Endothelial cell (in vitro differentiated cells): Measurements from ENCODE around the gene MPHOSPH6. TPM values are rescaled to one million over a fixed set of nuclear protein-coding genes. Genes with fewer than 3 reads are reported as not detected.
A peak's percentile ranks its signal among the peaks of the same experiment; 100 is the strongest.

Source experiments
- DNase-seq: peaks from one replicate; pipeline ENCODE4 v3.0.0; 2021; ENCODE audit warnings: low spot score
- H3K27ac Mint-ChIP-seq: one replicate; pipeline ENCODE4 v1.8.0; 2021; ENCODE audit warnings: mixed read lengths, inconsistent platforms; ENCODE audit not compliant: unreplicated experiment
- H3K27me3 Mint-ChIP-seq: one replicate; pipeline ENCODE4 v1.8.0; 2021; ENCODE audit warnings: mild to moderate bottlenecking, moderate library complexity, mixed read lengths, inconsistent platforms; ENCODE audit not compliant: unreplicated experiment
- H3K36me3 Mint-ChIP-seq: one replicate; pipeline ENCODE4 v1.8.0; 2021; ENCODE audit warnings: mild to moderate bottlenecking, low read depth, mixed read lengths, inconsistent platforms; ENCODE audit not compliant: unreplicated experiment
- H3K4me1 Mint-ChIP-seq: one replicate; pipeline ENCODE4 v1.8.0; 2021; ENCODE audit warnings: mild to moderate bottlenecking, mixed read lengths, inconsistent platforms; ENCODE audit not compliant: unreplicated experiment
- H3K4me3 Mint-ChIP-seq: one replicate; pipeline ENCODE4 v1.8.0; 2021; ENCODE audit warnings: mild to moderate bottlenecking, mixed read lengths, inconsistent platforms; ENCODE audit not compliant: unreplicated experiment
- H3K9me3 Mint-ChIP-seq: one replicate; pipeline ENCODE4 v1.8.0; 2021; ENCODE audit warnings: mixed read lengths, inconsistent platforms; ENCODE audit not compliant: unreplicated experiment
- CTCF ChIP-seq: fragments of 200-600 bp; sonication (generic); IDR thresholded peaks from one replicate; pipeline ENCODE4 v1.5.0; 2021; ENCODE audit warnings: antibody characterized with exemption; ENCODE audit not compliant: unreplicated experiment
- total RNA-seq: library from RNA; stranded (reverse); fragmentation: NEBNext Ultra II Directional; extraction: Animal tissue kit (Norgen Biotek cat#: 25700); gene quantifications from one replicate; pipeline ENCODE4 v1.2.1, GENCODE V29; 2021; ENCODE audit not compliant: unreplicated experiment

The MPHOSPH6 gene
- total RNA-seq, 1 donor from 2014 or later, result 18.5 TPM

GRCh38 chr16:82138478-82139285 is 31.3 kb downstream of the MPHOSPH6 start:
- H3K4me3 Mint-ChIP-seq, result peak overlapping the region; percentile 59
- no peak overlapping the region for H3K27ac Mint-ChIP-seq
- H3K36me3 Mint-ChIP-seq, result no peaks in the 10 kb centered on the region
- no peak for TF ChIP-seq CTCF
- H3K4me1 Mint-ChIP-seq, result peaks cover 16% of the 10 kb centered on the region
- H3K27me3 Mint-ChIP-seq, result no peaks in the 10 kb centered on the region
- no peaks in the 10 kb centered on the region for H3K9me3 Mint-ChIP-seq
- DNase-seq, result no peak

GRCh38 chr16:82137822-82138167 is 32.2 kb downstream of the MPHOSPH6 start:
- TF ChIP-seq CTCF, result no peak
- Mint-ChIP-seq H3K4me3 (no peak overlapping the region), H3K36me3 (no peaks in the 10 kb centered on the region), H3K9me3 (no peaks in the 10 kb centered on the region), H3K4me1 (peaks cover 17% of the 10 kb centered on the region), H3K27ac (no peak overlapping the region), H3K27me3 (no peaks in the 10 kb centered on the region)
- no peak for DNase-seq

- no peak for DNase-seq
- TF ChIP-seq CTCF, result no peak
- Mint-ChIP-seq H3K9me3 (no peaks in the 10 kb centered on the region), H3K4me3 (no peak overlapping the region), H3K27ac (no peak overlapping the region), H3K27me3 (no peaks in the 10 kb centered on the region), H3K36me3 (no peaks in the 10 kb centered on the region), H3K4me1 (peaks cover 17% of the 10 kb centered on the region)
These were observed 32.8 kb downstream of the MPHOSPH6 start for GRCh38 chr16:82136956-82137821.

- no peak overlapping the region for H3K4me3 Mint-ChIP-seq
- peaks cover 17% of the 10 kb centered on the region for H3K4me1 Mint-ChIP-seq
- no peak overlapping the region for H3K27ac Mint-ChIP-seq
These were observed 34.2 kb downstream of the MPHOSPH6 start for GRCh38 chr16:82135844-82136243.

More at GRCh38 chr16:82135844-82136243, 34.2 kb downstream of the MPHOSPH6 start:
- no peak for TF ChIP-seq CTCF
- no peak for DNase-seq
- Mint-ChIP-seq H3K9me3 (no peaks in the 10 kb centered on the region), H3K36me3 (no peaks in the 10 kb centered on the region), H3K27me3 (no peaks in the 10 kb centered on the region)
